Ectodermal cell (in vitro differentiated cells): ENCODE results near the gene CFAP45.

Experiments
- H3K27ac ChIP-seq: 2 replicates; pipeline ENCODE4 v1.7.0; 2013; ENCODE audit warnings: mild to moderate bottlenecking, low read depth, low read length; ENCODE audit not compliant: insufficient read depth, poor library complexity, severe bottlenecking
- H3K27me3 ChIP-seq: 2 replicates; pipeline ENCODE4 v1.7.0; 2013; ENCODE audit warnings: mild to moderate bottlenecking, low read length; ENCODE audit not compliant: insufficient read depth, control insufficient read depth, poor library complexity, severe bottlenecking
- H3K36me3 ChIP-seq: one replicate; pipeline ENCODE4 v1.7.0; 2013; ENCODE audit warnings: low read length; ENCODE audit not compliant: control insufficient read depth, insufficient read depth
- H3K4me1 ChIP-seq: one replicate; pipeline ENCODE4 v1.7.0; 2013; ENCODE audit warnings: low read length; ENCODE audit not compliant: control insufficient read depth, insufficient read depth
- H3K4me3 ChIP-seq: 2 replicates; pipeline ENCODE4 v1.7.0; 2013; ENCODE audit warnings: low read depth, low read length, control low read depth; ENCODE audit not compliant: insufficient read depth
- H3K9me3 ChIP-seq: 2 replicates; pipeline ENCODE4 v1.7.0; 2013; ENCODE audit warnings: mild to moderate bottlenecking, low read length, moderate library complexity; ENCODE audit not compliant: control insufficient read depth
- WGBS, 2 experiments: methylation state at CpG; one replicate each; pipeline ENCODE4 v1.1.7; 2013; ENCODE audit warnings: missing lambda C conversion rate in 2 of 2; 5-methylcytosine and 5-hydroxymethylcytosine counted together

The CFAP45 gene

GRCh38 chr1:159922511-159923202 lies 22.7 kb upstream of the CFAP45 start:
- Histone ChIP-seq H3K36me3 (peaks cover 4% of the 10 kb centered on the region), H3K4me3 (no peak overlapping the region), H3K27me3 (peaks cover 18% of the 10 kb centered on the region), H3K4me1 (peaks cover 4% of the 10 kb centered on the region), H3K27ac (no peak overlapping the region), H3K9me3 (no peaks in the 10 kb centered on the region)
- 86 to 88% methylated on average over 8 of the region's 8 CpGs for WGBS, 2 experiments

- no peak overlapping the region for H3K27ac ChIP-seq
- H3K4me1 ChIP-seq, result peaks cover 4% of the 10 kb centered on the region
- WGBS, 2 experiments, result 88 to 89% methylated on average over 18 of the region's 18 CpGs
- no peaks in the 10 kb centered on the region for H3K36me3 ChIP-seq
- H3K4me3 ChIP-seq, result no peak overlapping the region
- peaks cover 18% of the 10 kb centered on the region for H3K27me3 ChIP-seq
- no peaks in the 10 kb centered on the region for H3K9me3 ChIP-seq
Observed at GRCh38 chr1:159921700-159922504, 21.9 kb upstream of the CFAP45 start.

- no peaks in the 10 kb centered on the region for H3K36me3 ChIP-seq
- H3K9me3 ChIP-seq, result no peaks in the 10 kb centered on the region
- H3K4me3 ChIP-seq, result no peak overlapping the region
- H3K4me1 ChIP-seq, result peaks cover 7% of the 10 kb centered on the region
- H3K27me3 ChIP-seq, result peaks cover 18% of the 10 kb centered on the region
- H3K27ac ChIP-seq, result no peak overlapping the region
- 93 to 100% methylated on average over 1 of the region's 1 CpG for WGBS, 2 experiments
Observed at GRCh38 chr1:159921251-159921650, 21.3 kb upstream of the CFAP45 start.

- Histone ChIP-seq H3K27ac (no peak overlapping the region), H3K27me3 (peaks cover 18% of the 10 kb centered on the region), H3K4me1 (peaks cover 10% of the 10 kb centered on the region), H3K9me3 (no peaks in the 10 kb centered on the region), H3K36me3 (no peaks in the 10 kb centered on the region), H3K4me3 (no peak overlapping the region)
- WGBS, 2 experiments, result 94 to 95% methylated on average over 1 of the region's 1 CpG
Observed at GRCh38 chr1:159920651-159921050, 20.7 kb upstream of the CFAP45 start.

- Histone ChIP-seq H3K27ac (no peak overlapping the region), H3K36me3 (no peaks in the 10 kb centered on the region), H3K4me3 (no peak overlapping the region), H3K27me3 (peaks cover 17% of the 10 kb centered on the region), H3K9me3 (no peaks in the 10 kb centered on the region), H3K4me1 (peaks cover 8% of the 10 kb centered on the region)
- WGBS, 2 experiments, result 96 to 98% methylated on average over 10 of the region's 10 CpGs
Observed at GRCh38 chr1:159920202-159920601, 20.2 kb upstream of the CFAP45 start.

- H3K4me3 ChIP-seq, result no peak overlapping the region
- no peaks in the 10 kb centered on the region for H3K9me3 ChIP-seq
- peaks cover 8% of the 10 kb centered on the region for H3K4me1 ChIP-seq
- H3K36me3 ChIP-seq, result no peaks in the 10 kb centered on the region
- WGBS, 2 experiments, result 94 to 98% methylated on average over 10 of the region's 10 CpGs
- no peak overlapping the region for H3K27ac ChIP-seq
- H3K27me3 ChIP-seq, result peaks cover 8% of the 10 kb centered on the region
Observed at GRCh38 chr1:159919236-159919865, 19.4 kb upstream of the CFAP45 start.

GRCh38 chr1:159918352-159919200 lies 18.6 kb upstream of the CFAP45 start:
- Histone ChIP-seq H3K27ac (no peak overlapping the region), H3K27me3 (peaks cover under 1% of the 10 kb centered on the region), H3K9me3 (no peaks in the 10 kb centered on the region), H3K4me3 (no peak overlapping the region), H3K4me1 (peaks cover 8% of the 10 kb centered on the region), H3K36me3 (no peaks in the 10 kb centered on the region)
- WGBS, 2 experiments, result 93 to 94% methylated on average over 13 of the region's 13 CpGs

GRCh38 chr1:159917533-159918351 lies 17.8 kb upstream of the CFAP45 start:
- Histone ChIP-seq H3K4me1 (peaks cover 8% of the 10 kb centered on the region), H3K9me3 (no peaks in the 10 kb centered on the region), H3K36me3 (no peaks in the 10 kb centered on the region), H3K4me3 (no peak overlapping the region), H3K27ac (no peak overlapping the region), H3K27me3 (no peaks in the 10 kb centered on the region)
- 89% methylated on average over 4 to 5 of the region's 5 CpGs for WGBS, 2 experiments
